Measurements from ENCODE around the gene PFKFB3.
"Not testable (repeated sequence)": the region's sequence is repeated elsewhere in the genome, so short reads cannot be mapped to it uniquely, and the experiment has no call there.

Gene PFKFB3

GRCh38 chr10:6202098-6202683, 541 bp upstream of the PFKFB3 start:
- DNase-seq (ENCODE audit: low read depth), result no peak

DNA sequence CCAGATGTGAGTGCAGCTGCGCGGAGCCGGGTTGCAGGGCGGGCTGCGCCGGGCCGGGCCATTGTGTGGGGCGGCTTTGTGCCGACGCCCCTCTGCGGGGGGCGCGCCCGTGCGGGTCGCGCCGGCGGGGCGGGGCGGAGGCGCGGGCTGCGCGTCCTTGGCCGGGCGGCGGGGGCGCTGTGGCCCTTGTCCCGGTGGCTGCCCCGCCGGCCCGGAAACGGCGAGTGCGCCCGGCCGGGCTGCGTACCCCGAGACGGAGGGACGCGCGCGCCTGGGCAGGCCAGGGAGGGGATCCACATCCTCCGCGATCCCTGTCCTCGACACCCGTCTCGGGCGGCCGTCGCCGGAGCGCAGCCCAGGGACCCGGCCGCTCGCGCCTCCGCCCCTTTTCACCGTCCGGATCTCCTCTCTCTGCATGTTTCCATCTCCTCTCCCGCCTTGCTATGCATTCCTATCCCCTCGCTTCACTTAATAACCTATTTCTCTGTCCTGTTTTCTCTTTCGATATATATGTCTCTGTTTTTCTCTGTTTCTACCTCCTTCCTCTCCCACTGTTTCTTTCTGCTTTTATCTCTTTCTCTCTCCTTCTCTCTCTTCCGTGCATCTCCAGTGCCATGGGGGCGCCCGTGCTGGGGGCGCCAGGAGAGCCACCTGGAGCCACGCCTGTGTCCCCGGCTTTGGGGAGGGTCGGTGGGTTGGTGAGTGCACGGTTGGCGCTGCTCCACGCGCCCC, 765 bp downstream of the PFKFB3 start:
- peak; percentile 35 for DNase-seq (ENCODE audit: low read depth)

DNA sequence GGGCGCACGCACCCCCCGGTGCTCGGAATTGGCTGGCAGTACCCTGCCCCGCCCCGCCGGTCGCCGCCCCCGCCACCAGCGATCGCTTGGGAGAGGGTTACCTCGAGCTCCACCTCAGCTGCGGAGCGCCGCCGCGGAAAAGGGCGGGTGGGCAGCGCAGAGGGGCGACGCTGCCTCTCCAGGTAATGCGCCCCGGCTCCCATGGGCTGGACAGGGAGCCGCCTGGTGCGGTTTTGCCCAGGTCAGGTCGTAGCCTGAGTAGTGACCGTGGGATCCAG, 1.3 kb downstream of the PFKFB3 start:
- peak; percentile 58 for DNase-seq (ENCODE audit: low read depth)

GRCh38 chr10:6204341-6205191, 1.8 kb downstream of the PFKFB3 start:
- no peak for DNase-seq (ENCODE audit: low read depth)

DNA sequence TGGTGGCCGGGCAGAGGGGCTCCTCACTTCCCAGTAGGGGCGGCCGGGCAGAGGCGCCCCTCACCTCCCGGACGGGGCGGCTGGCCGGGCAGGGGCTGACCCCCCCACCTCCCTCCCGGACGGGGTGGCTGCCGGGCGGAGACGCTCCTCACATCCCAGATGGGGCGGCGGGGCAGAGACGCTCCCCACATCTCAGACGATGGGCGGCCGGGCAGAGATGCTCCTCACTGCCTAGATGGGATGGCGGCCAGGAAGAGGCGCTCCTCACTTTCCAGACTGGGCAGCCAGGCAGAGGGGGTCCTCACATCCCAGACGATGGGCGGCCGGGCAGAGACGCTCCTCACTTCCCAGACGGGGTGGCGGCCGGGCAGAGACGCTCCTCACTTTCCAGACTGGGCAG, 3.8 kb downstream of the PFKFB3 start:
- DNase-seq (ENCODE audit: low read depth), result not testable (repeated sequence)

GRCh38 chr10:6207658-6208057, 4.9 kb downstream of the PFKFB3 start:
- no peak for DNase-seq (ENCODE audit: low read depth)

GRCh38 chr10:6208799-6209235, 6.1 kb downstream of the PFKFB3 start:
- no peak for DNase-seq (ENCODE audit: low read depth)

- DNase-seq (ENCODE audit: low read depth), result no peak
These were observed 8.6 kb downstream of the PFKFB3 start for GRCh38 chr10:6211341-6211670.

DNA sequence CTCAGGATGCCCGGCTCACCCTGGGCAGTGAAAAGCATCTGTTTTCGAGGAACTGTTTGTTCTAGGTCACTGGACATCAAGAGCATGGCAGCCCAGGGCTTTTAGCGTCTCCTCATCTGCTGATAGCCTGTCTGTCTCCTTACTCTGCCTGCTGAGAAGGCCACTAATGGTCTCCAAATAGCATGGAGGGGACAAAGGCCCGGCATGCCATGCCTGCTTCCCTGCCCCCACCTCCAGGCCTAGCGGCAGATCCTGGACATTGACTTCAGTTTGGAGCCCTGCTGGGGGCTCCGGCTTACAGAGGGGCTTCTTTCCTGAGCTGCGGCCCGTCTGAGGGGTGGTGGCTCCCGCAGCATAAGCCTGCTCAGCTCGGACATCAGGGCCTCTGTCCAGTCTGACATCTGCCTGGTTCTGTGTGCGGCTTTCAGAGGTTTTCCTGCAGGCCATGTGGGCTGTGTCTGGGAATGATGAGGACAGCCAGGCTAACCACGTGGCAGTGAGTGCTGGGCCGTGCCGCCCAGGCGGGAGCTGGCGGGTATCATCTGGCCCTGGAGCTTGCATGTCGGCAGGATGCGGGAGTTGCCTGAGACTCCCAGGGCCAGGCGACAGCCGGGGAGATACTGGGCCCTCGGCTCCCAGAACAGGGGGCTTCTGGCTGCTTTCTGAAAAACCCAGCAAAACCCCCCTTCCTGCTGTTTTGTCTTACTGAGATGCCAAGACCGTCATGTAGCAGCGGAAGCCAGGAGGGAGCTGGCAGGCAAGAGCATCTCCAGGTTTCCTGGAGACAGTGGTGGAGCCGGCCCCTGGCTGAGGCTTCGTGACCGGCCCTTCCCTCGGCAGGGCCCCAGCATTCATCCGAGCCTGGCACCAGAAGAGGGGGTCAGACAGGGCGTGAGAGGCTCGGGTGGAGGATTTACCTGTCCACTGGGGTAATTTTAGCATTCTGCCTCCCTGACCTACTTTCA, 9.2 kb downstream of the PFKFB3 start:
- DNase-seq (ENCODE audit: low read depth), result no peak

GRCh38 chr10:6212806-6213205, 10.1 kb downstream of the PFKFB3 start:
- no peak for DNase-seq (ENCODE audit: low read depth)

- DNase-seq (ENCODE audit: low read depth), result no peak
These were observed 10.6 kb downstream of the PFKFB3 start for GRCh38 chr10:6213257-6213905.

DNA sequence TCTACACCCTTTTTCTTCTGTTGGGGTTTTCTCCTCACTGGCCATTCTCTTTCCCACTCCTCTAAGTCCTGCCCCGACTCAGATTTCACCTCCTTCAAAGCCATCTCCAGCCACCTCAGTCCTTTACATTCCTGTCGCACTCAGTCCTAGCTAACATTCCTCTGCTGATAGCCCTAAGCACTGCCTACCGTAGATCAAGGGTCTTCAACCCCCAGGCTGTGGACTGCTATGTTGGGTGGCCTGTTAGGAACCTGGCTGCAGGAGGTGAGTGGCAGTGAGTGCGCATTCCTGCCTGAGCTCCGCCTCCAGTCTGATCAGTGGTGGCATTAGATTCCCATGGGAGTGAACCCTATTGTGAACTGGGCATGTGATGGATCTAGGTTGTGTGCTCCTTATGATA, 11.2 kb downstream of the PFKFB3 start:
- no peak for DNase-seq (ENCODE audit: low read depth)

- no peak for DNase-seq (ENCODE audit: low read depth)
These were observed 11.9 kb downstream of the PFKFB3 start for GRCh38 chr10:6214612-6215011.

DNA sequence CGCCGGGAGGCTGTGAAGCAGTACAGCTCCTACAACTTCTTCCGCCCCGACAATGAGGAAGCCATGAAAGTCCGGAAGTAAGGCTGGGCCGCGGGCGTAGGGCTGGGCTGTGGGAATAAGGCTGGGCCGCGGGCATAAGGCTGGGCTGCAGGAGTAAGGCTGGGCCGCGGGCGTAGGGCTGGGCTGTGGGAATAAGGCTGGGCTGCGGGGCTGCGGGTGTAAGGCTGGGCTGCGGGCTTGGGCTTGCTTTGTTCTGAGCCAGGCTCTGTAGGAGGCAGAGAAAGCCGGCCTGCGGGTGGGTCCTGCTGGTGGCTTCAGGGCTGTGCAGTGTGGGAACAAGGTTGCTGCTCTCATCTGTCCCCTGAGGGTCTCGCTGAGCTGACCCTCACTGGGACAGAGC, 12.5 kb downstream of the PFKFB3 start:
- no peak for DNase-seq (ENCODE audit: low read depth)

GRCh38 chr10:6215683-6216484, 13.2 kb downstream of the PFKFB3 start:
- DNase-seq (ENCODE audit: low read depth), result no peak

GRCh38 chr10:6216916-6217315, 14.2 kb downstream of the PFKFB3 start:
- DNase-seq (ENCODE audit: low read depth), result no peak

GRCh38 chr10:6217611-6218010, 14.9 kb downstream of the PFKFB3 start:
- no peak for DNase-seq (ENCODE audit: low read depth)

GRCh38 chr10:6218692-6219493, 16.2 kb downstream of the PFKFB3 start:
- no peak for DNase-seq (ENCODE audit: low read depth)

GRCh38 chr10:6219494-6219836, 16.7 kb downstream of the PFKFB3 start:
- no peak for DNase-seq (ENCODE audit: low read depth)

Measured in stimulated activated CD8-positive, alpha-beta memory T cell treated with anti-CD3 and anti-CD28 coated beads, Interleukin-4, amount 100 ng/mL, for 24 hours (primary cell).